Activated naive CD4-positive, alpha-beta T cell treated with Interleukin-2 at 50 U/mL for 16 hours (primary cell): Measurements from ENCODE around the gene FHIT.

Experiments
- DNase-seq: peaks from one replicate; pipeline ENCODE4 v3.0.0-alpha.2; 2020

FHIT gene

DNA sequence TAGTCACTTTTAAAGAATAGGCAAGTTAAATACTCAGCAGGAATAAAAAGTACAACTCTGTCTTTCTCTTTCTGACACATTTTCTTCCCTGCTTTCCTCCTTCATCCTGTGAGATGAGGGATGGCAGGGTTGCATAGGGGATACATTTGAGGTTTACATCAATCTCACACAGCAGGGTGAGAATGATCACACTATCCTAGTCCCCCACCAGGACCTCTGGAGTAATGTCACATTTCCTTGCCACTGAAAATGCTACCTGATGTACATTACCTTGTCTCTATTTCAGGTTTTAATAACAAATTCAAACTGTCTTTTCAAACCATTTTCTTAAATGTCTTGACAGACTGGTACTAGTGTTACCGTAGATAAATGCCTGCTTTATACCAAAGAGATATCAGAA lies 816.9 kb downstream of the FHIT start:
- no peak for DNase-seq

GRCh38 chr3:60431599-60431958 lies 819.7 kb downstream of the FHIT start:
- no peak for DNase-seq

DNA sequence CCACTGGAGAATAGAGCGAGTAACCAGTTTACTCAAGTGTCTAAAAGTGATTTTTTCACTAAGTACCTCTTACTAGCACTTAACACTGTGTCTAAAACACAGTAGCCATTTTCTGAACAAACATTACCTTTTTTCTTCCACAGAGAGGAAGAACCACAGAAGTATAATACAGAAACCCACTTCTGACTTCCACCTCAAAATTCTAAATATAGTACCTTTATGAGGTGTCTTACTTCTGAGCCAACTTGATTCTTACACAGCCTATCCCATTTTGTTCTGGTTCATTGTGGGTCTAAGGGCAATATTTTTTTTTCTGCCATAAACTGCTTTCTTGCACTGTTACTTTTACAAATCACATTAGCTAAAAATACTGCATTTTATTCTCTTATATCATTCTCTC lies 821.0 kb downstream of the FHIT start:
- no peak for DNase-seq

- no peak for DNase-seq
These were observed 824.1 kb downstream of the FHIT start for GRCh38 chr3:60427109-60427508.

- DNase-seq: no peak
These were observed 826.3 kb downstream of the FHIT start for GRCh38 chr3:60424942-60425341.

DNA sequence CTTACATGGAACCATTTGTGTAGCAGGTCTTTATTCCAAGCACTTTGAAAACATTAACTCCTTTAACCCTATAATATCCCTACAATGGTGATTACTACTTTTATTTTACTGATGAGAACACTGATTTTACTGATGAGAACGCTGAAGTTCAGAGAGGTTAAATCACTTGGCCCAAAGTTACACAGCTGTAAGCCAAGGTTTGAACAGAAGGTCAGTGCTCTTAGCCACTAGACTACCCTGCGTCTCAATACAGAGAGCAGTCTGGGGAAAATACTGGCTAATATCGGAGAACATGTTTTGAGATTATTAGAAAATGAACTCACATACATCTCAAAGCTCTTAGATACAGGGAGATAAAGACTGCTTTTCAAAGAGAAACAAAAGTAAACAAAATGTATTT lies 827.2 kb downstream of the FHIT start:
- no peak for DNase-seq

DNA sequence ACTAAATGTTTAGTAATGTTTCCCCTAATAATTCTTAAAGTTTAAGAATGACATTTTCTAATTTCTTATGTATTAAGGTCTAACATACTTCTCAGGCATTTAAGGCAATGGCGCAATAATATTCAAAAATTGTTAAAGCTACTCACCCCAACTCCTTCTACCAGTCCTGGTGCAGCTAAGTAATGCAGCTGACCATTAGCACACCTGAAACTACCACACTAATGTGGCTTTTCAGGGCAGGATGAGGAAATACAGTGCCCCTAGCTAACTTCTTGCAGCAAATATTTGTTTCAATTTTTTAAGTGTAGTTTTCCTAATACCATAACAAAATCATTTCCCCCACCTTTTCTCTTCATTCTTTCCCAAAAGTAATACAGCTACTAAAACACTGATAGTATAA lies 827.7 kb downstream of the FHIT start:
- no peak for DNase-seq

GRCh38 chr3:60421749-60422446 lies 829.4 kb downstream of the FHIT start:
- DNase-seq: no peak

GRCh38 chr3:60417576-60417975 lies 833.7 kb downstream of the FHIT start:
- DNase-seq: no peak

DNA sequence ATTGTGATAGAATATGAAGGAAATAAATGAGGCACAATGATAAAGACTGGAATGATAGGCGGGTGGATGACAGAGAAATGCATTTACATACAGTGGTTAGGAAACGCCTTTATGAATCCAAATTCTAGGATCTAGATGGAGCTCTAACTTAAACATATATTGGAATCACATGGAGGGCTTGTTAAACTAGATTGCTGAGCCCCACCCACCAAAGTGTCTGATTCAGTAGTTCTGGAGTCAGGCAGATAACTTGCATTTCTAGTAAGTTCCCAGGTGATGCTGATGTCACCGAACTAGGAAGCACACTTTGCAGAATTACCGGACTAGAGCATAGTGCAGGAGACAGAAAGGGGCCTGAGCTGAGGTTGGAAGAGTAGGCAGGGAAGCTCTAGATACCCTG lies 837.2 kb downstream of the FHIT start:
- no peak for DNase-seq

DNA sequence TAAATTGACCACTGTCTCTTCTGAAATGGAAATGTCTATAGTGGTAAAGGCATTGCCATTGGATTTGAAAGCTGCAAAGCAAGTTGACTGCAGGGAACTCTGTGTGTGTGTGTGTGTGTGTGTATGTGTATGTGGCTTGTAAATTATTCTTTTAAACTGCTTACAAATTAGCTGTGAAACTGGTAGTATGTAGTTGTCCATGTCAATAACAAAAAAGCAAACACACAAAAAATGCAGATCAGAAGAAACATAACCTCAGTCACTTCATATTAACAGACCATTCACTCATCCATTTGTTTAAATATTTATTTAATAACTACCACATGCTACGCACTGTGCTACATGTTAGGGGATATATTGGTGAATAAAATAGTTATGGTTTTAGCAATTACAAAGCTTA lies 837.7 kb downstream of the FHIT start:
- no peak for DNase-seq

DNA sequence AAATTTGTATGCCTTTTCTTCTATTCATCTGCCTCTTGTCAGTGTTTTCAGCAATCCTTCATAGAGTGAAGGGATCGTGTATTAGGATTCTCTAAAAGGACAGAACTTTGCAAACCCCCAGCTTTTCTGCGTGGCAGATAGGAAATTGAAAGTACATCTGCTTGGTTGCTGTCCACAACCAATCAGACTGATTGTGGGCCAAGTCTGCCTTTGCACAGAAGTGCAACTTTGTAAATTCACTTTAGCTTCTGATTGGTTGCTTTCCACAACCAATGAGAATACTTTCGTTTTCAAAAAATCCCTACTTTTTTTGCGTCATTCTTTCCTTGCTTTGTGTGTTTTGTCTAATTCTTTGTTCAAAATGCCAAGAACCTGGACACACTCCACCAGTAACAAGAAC lies 847.4 kb downstream of the FHIT start:
- no peak for DNase-seq

- DNase-seq: no peak
These were observed 848.3 kb downstream of the FHIT start for GRCh38 chr3:60402931-60403330.

- no peak for DNase-seq
These were observed 851.1 kb downstream of the FHIT start for GRCh38 chr3:60399861-60400845.

- no peak for DNase-seq
These were observed 852.0 kb downstream of the FHIT start for GRCh38 chr3:60399292-60399691.

DNA sequence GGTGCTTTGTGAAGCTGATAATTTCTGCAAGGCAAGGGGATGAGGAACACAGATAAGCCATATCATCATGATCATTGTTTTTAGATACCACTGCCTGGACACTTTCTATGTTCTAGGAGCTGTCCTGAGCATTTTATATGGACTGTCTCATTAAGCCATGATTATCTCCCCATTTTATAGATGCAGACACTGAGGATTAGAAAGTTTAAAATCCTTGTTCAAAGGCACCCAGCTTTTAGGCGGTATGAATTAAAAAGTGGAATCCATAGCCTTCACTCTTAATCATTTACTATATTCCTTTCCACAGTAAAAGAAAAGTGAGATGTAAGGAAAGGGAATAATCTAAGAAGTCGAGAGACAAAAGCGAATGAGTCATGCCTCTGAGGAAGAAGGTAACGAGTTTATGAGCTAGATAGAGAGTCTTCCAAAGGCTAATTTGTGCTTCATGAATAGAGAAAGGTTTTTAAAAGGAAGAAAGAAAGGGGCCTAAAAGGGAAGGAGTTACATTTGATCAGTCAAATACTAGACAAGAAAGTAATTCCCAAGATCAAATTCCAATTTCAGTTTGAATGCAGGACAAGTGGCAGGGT lies 856.0 kb downstream of the FHIT start:
- DNase-seq: no peak

DNA sequence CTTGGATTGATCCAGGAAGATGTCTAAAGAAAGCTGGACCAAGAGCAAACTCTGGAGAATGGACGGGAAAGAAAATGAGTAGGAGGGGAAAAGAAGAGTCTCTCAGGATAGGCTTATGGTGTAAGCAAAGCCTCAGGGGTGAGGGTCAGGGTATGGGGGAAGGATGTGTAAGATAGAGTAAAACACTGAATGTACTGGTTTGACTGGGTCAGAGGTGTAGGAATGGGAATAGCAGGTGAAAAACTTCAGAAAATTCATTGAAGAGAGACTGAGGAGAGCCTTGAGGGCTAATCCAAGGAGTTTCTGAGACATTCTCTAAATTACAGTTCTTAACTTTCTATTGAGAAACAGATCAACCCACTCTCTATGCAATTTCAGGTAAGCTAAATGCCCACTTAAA lies 857.3 kb downstream of the FHIT start:
- no peak for DNase-seq

DNA sequence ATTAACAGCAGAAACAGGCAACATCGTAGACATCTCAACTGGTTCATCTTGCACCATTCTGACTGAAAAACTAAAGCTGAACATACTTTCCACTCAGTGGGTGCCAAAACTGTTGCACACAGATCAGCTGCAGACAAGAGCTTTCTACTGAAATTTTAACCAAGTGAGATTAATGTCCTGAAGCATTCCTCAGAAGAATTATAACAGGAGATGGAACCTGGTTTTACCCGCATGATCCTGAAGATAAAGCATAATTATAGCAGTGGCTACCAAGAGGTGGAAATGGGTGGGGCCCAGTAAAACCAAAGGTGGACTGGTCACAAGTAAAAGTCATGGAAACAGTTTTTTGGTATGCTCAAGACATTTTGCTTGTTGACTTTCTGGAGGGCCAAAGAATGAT lies 858.8 kb downstream of the FHIT start:
- no peak for DNase-seq

DNA sequence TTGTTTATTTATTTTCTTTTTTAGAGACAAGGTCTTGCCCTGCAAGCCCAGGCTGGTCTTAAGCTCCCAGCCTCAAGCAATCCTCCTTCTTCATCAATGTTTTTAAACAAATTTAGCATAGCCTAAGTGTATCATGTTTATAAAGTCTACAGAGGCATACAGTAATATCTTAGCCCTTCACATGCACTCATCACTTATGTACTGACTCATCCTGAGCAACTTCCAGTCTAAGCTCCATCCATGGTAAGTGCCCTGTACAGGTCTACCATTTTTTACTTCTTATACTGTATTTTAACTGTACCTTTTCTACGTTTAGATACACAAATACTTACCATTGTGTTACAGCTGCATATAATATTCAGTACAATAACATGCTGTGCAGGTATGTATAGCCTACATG lies 860.0 kb downstream of the FHIT start:
- no peak for DNase-seq

GRCh38 chr3:60388731-60389130 lies 862.5 kb downstream of the FHIT start:
- no peak for DNase-seq

DNA sequence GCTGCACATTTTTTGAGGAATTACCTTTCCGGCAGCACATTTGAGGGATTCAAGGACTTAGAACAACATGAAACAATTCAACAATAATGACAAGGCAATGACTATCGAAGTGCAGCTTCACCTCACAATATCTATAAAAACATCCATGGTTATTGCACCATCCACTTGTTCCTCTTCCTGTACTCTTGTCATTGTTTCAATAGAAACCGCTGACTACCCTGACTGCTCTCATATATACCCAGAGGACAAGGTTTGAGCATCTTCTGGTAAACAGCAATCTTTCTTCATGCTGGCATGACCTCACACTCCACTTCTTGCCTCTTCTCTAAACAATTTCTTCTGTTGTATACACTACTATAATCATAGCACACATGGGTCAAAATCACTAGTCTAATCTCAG lies 864.9 kb downstream of the FHIT start:
- no peak for DNase-seq

GRCh38 chr3:60384341-60384740 lies 866.9 kb downstream of the FHIT start:
- no peak for DNase-seq

- DNase-seq: no peak
These were observed 867.9 kb downstream of the FHIT start for GRCh38 chr3:60383345-60383744.

DNA sequence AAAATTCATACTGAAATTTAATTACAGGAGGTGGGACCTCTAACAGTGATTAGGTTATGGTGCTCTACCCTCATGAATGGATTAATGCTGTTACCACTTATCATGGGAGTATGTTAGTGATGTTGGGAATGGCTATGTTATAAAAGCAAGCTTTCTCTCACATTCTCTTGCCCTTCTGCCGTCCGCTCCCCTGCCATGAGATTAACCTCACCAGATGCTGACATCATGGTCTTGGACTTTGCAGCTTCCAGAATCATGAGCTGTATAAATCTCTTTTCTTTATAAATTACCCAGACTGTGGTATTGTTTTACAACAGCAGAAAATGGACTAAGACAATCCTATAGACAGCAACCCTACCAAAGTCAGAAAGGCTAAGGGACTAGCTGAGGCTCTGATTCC lies 884.8 kb downstream of the FHIT start:
- DNase-seq: no peak
